K562 (cell line): ENCODE measurements around the gene CTNNA3. TPM values are rescaled to one million over a fixed set of nuclear protein-coding genes. Genes with fewer than 3 reads are reported as not detected.

Experiments used
- ATAC-seq: fragments of 200-7000 bp; cut with Tn5 transposase; 3 replicates; pipeline ENCODE4 v1.9.1; 2020; ENCODE audit warnings: moderate library complexity
- BruUV-seq: library from RNA; stranded (reverse); fragments of 400-500 nt; replicated peaks from 2 replicates; lab custom pipeline; 2021; lab: Mats Ljungman, UMichigan
- CTCF ChIA-PET: fragments of 300-600 bp; formaldehyde crosslinking; extraction: SDS; loops from one replicate; lab custom pipeline; 2021; ENCODE audit warnings: low intra/inter-chr PET ratio; lab: Yijun Ruan, JAX
- POLR2A ChIA-PET: fragments of 300-600, 350-650 bp; sonication (Branson Sonifier 250); formaldehyde crosslinking; extraction: SDS; loops from one replicate; lab custom pipeline; 2021; ENCODE audit warnings: antibody characterized with exemption, inconsistent platforms; lab: Yijun Ruan, JAX
- DNase-seq, 4 experiments: peaks; one replicate each; pipeline versions ENCODE4 v3.0.0 to v3.0.0-alpha.2; 2011 to 2018; ENCODE audit warnings: low spot score in 3 of 4, mixed read lengths in 3 of 4; ENCODE audit errors: extremely low read depth in 1 of 4
- FAIRE-seq: peaks from 2 replicates; lab custom pipeline; 2011; peaks lifted over from hg19 to GRCh38; lab: Jason Lieb, UNC
- H2AFZ ChIP-seq: 2 replicates; pipeline ENCODE4 v1.6.0; 2011; ENCODE audit warnings: low read depth, low read length, control low read depth, inconsistent platforms
- H3K27ac ChIP-seq: fragments of 200-600 bp; 3 replicates; pipeline ENCODE4 v1.8.0; 2011; ENCODE audit warnings: low read depth, mild to moderate bottlenecking, control low read depth, inconsistent platforms, low read length, moderate library complexity, mixed read lengths; ENCODE audit errors: extremely low read depth
- H3K27me3 ChIP-seq, 2 experiments: fragments of 300-600 bp in 1 of 2; 2 replicates in 1 of 2; 3 replicates in 1 of 2; pipeline versions ENCODE4 v1.6.0 to v1.8.0; 2011; ENCODE audit warnings: inconsistent platforms in 2 of 2, low read length in 2 of 2, mild to moderate bottlenecking in 1 of 2, mixed read lengths in 1 of 2, moderate library complexity in 1 of 2; ENCODE audit not compliant: control insufficient read depth in 2 of 2, insufficient read depth in 2 of 2
- H3K36me3 ChIP-seq: fragments of 300-600 bp; 3 replicates; pipeline ENCODE4 v1.8.0; 2011; ENCODE audit warnings: mild to moderate bottlenecking, low read length, inconsistent platforms; ENCODE audit not compliant: control insufficient read depth, insufficient read depth
- H3K4me1 ChIP-seq, 2 experiments: fragments of 200-600 bp in 1 of 2; replicated peaks in 1 of 2; 2 replicates in 1 of 2; 3 replicates in 1 of 2; pipeline versions ENCODE4 v1.5.1 to v1.8.0; 2011; ENCODE audit warnings: inconsistent platforms in 2 of 2, low read length in 2 of 2, mild to moderate bottlenecking in 1 of 2, mixed read lengths in 1 of 2, moderate library complexity in 1 of 2; ENCODE audit not compliant: control insufficient read depth in 2 of 2, insufficient read depth in 2 of 2
- H3K4me2 ChIP-seq: 2 replicates; pipeline ENCODE4 v1.6.1; 2011; ENCODE audit warnings: low read length, control low read depth, inconsistent platforms, mixed read lengths; ENCODE audit not compliant: insufficient read depth
- H3K4me3 ChIP-seq: fragments of 200-600 bp; sonication (generic), shearing (Covaris generic); 2 replicates; pipeline ENCODE4 v1.5.1; 2016; ENCODE audit warnings: control low read depth, inconsistent platforms
- H3K79me2 ChIP-seq: fragments of 200-600 bp; 3 replicates; pipeline ENCODE4 v1.8.0; 2011; ENCODE audit warnings: low read length, inconsistent platforms; ENCODE audit not compliant: control insufficient read depth, insufficient read depth
- H3K9ac ChIP-seq, 2 experiments: 2 replicates each; pipeline versions ENCODE4 v1.6.0 to v1.6.1; 2011; ENCODE audit warnings: low read depth in 2 of 2, low read length in 2 of 2, control low read depth in 1 of 2, inconsistent platforms in 1 of 2, mild to moderate bottlenecking in 1 of 2, mixed read lengths in 1 of 2; ENCODE audit not compliant: insufficient read depth in 1 of 2
- H3K9me1 ChIP-seq: one replicate; pipeline ENCODE4 v1.6.0; 2011; ENCODE audit warnings: inconsistent platforms, mild to moderate bottlenecking, low read length, moderate library complexity; ENCODE audit not compliant: control insufficient read depth, insufficient read depth
- H3K9me3 ChIP-seq: replicated peaks from 2 replicates; pipeline ENCODE4 v1.5.1; 2011; ENCODE audit warnings: low read depth, low read length, inconsistent platforms; ENCODE audit not compliant: control insufficient read depth, insufficient read depth
- H4K20me1 ChIP-seq: replicated peaks from 2 replicates; pipeline ENCODE4 v1.6.1; 2011; ENCODE audit warnings: low read length, inconsistent platforms, mixed read lengths; ENCODE audit not compliant: control insufficient read depth, insufficient read depth
- ELK3 ChIP-seq: fragments of 450-650 bp; formaldehyde crosslinking; IDR thresholded peaks from 2 replicates; pipeline ENCODE4 v1.4.0; 2020; ENCODE audit warnings: mild to moderate bottlenecking
- HDAC1 ChIP-seq, 2 experiments: fragments of 450-650 bp; IDR thresholded peaks; 2 replicates each; pipeline ENCODE4 v1.6.1; 2016 to 2017; ENCODE audit warnings: inconsistent platforms in 1 of 2, mild to moderate bottlenecking in 1 of 2, moderate library complexity in 1 of 2
- IFI16 ChIP-seq: fragments of 250-450 bp; sonication (Bioruptor Pico); IDR thresholded peaks from 2 replicates; pipeline ENCODE4 v2.1.2; 2022; ENCODE audit warnings: mild to moderate bottlenecking, inconsistent platforms
- ILK ChIP-seq: fragments of 450-650 bp; IDR thresholded peaks from 2 replicates; pipeline ENCODE4 v1.6.1; 2016; ENCODE audit warnings: missing genetic modification characterization, low read depth, mild to moderate bottlenecking, missing compliant biosample characterization, moderate library complexity, borderline replicate concordance
- IRF9 ChIP-seq: fragments of 450-650 bp; IDR thresholded peaks from 2 replicates; pipeline ENCODE4 v1.6.1; 2016; ENCODE audit warnings: missing biosample characterization, missing genetic modification characterization
- KLF1 ChIP-seq: fragments of 450-650 bp; IDR thresholded peaks from 2 replicates; pipeline ENCODE4 v1.6.1; 2016; ENCODE audit warnings: missing genetic modification characterization, missing compliant biosample characterization
- KLF6 ChIP-seq: fragments of 250-450 bp; sonication (Bioruptor Pico); IDR thresholded peaks from 2 replicates; pipeline ENCODE4 v1.4.0; 2020; ENCODE audit warnings: mild to moderate bottlenecking, moderate library complexity, borderline replicate concordance
- MAZ ChIP-seq, 2 experiments: fragments of 450-650 bp in 1 of 2; sonication (generic) in 1 of 2; formaldehyde crosslinking; IDR thresholded peaks in 1 of 2; conservative IDR thresholded peaks in 1 of 2; 2 replicates each; pipeline versions ENCODE4 v1.4.0 to v1.5.0; 2020; ENCODE audit warnings: mild to moderate bottlenecking in 1 of 2, missing genetic modification reagents in 1 of 2
- MYBL2 ChIP-seq, 2 experiments: fragments of 450-650 bp in 1 of 2; sonication (generic) in 1 of 2; formaldehyde crosslinking in 1 of 2; IDR thresholded peaks; 2 replicates each; pipeline versions ENCODE4 v1.6.1 to v1.8.1; 2017 to 2022; ENCODE audit warnings: borderline replicate concordance in 1 of 2, inconsistent platforms in 1 of 2, low read depth in 1 of 2, mild to moderate bottlenecking in 1 of 2, missing genetic modification reagents in 1 of 2, moderate library complexity in 1 of 2
- POLR3G ChIP-seq: IDR thresholded peaks from 2 replicates; pipeline ENCODE4 v1.6.1; 2011; ENCODE audit not compliant: insufficient read length, insufficient replicate concordance; ENCODE audit errors: extremely low read depth
- RHOXF2B ChIP-seq: fragments of 250-450 bp; sonication (Bioruptor Pico); conservative IDR thresholded peaks from 2 replicates; pipeline ENCODE4 v1.5.1; 2021
- TRIM24 ChIP-seq, 2 experiments: fragments of 450-650 bp; IDR thresholded peaks; 2 replicates each; pipeline ENCODE4 v1.6.1; 2016
- ZKSCAN1 ChIP-seq: fragments of 150-350 bp; IDR thresholded peaks from 2 replicates; pipeline ENCODE4 v1.6.1; 2016; ENCODE audit warnings: low read depth, low read length
- ZNF274 ChIP-seq: IDR thresholded peaks from 2 replicates; pipeline ENCODE4 v1.6.1; 2011; ENCODE audit warnings: low read depth, mild to moderate bottlenecking, low read length, moderate library complexity, borderline replicate concordance
- ZNF778 ChIP-seq: fragments of 450-650 bp; formaldehyde crosslinking; IDR thresholded peaks from 2 replicates; pipeline ENCODE4 v1.4.0; 2020; ENCODE audit warnings: mild to moderate bottlenecking, moderate library complexity
- WGBS: fragments of 100-300 bp; shearing (Covaris generic); methylation state at CpG from one replicate; pipeline ENCODE4 v1.1.6; 2016; ENCODE audit warnings: low coverage, mixed read lengths; ENCODE audit not compliant: insufficient coverage; ENCODE audit errors: missing lambda C conversion rate; 5-methylcytosine and 5-hydroxymethylcytosine counted together
- in situ Hi-C: fragments of 300-500 bp; cut with MboI; formaldehyde crosslinking; loops from 4 replicates; pipeline ENCODE4 v1.15.0; 2018; ENCODE audit warnings: inconsistent platforms, mixed read lengths
- intact Hi-C: fragments of 100-400 bp; cut with micrococcal nuclease; formaldehyde crosslinking; loops from 2 replicates; pipeline ENCODE4 v1.14.2; 2022
- polyA plus RNA-seq, 8 experiments: library from polyadenylated mRNA; depleted of rRNA in 4 of 8; stranded (reverse) in 5 of 8; unstranded in 3 of 8; fragments of >200 nt; fragmentation: Nextera tagmentation in 2 of 8; fragmentation: Illumina TruSeq in 1 of 8; extraction: Ambion mirVana in 2 of 8; extraction: Trizol in 1 of 8; gene quantifications; 2 replicates each; pipeline versions ENCODE4 v1.2.1 to v1.2.3, GENCODE V29; 2011 to 2014; ENCODE audit warnings: inconsistent platforms in 1 of 8, missing spikeins in 1 of 8
- total RNA-seq, 7 experiments: library from RNA; depleted of rRNA in 6 of 7; stranded (reverse); fragments of >200 nt in 6 of 7; fragmentation: Illumina TruSeq in 2 of 7; extraction: Trizol in 2 of 7; gene quantifications; 2 replicates each; pipeline versions ENCODE4 v1.2.1 to v1.2.3, GENCODE V29; 2011 to 2021; ENCODE audit warnings: low replicate concordance in 1 of 7
- TF ChIP-seq, protein P1 (sequence below): fragments of 450-650 bp; IDR thresholded peaks from 2 replicates; pipeline ENCODE4 v1.6.1; 2016

The CTNNA3 gene
- total and polyA plus RNA-seq, 9 of the 15 experiments (the other 6 are each of a cell fraction or from before 2014, with no cell fraction given), result 0.04 TPM; not detected in 8

DNA sequence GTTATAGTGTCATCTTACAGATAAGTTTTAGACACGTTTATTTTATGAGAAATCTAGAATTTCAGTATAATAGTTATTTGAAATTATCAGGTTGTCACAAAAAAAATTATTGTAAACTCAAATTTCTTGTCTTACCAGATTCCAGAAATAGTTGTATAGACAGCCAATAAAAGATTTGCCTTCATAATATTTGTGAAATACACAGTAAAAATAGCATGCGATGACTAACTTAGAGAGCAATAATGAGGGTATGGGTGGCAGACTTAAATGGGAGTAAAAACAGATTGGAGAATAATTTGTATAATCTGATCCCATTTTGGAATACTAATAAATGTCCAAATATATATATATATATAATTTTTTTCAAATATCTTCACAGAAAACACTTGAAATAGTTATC lies 1457.7 kb downstream of the CTNNA3 start:
- Histone ChIP-seq H3K36me3 (no peaks in the 10 kb centered on the region), H4K20me1 (no peaks in the 10 kb centered on the region), H3K27me3 (no peaks in the 10 kb centered on the region), H3K4me2 (no peak overlapping the region), H3K27ac (no peak overlapping the region), H3K4me3 (no peak overlapping the region), H3K9me1 (no peaks in the 10 kb centered on the region), H3K79me2 (no peaks in the 10 kb centered on the region), H3K9ac (no peak overlapping the region), H3K4me1 (no peaks in the 10 kb centered on the region), H2AFZ (no peak overlapping the region), H3K9me3 (peaks cover 2% of the 10 kb centered on the region)
- TF ChIP-seq RHOXF2B (CRISPR knock-in tag) (no peak), ZNF778 (CRISPR knock-in tag) (no peak), KLF6 (no peak), MAZ (CRISPR knock-in tag; conservative IDR thresholded peaks at IDR 0.05 in 1 of 2, IDR thresholded peaks at IDR 0.05 in 1 of 2) (no peak), TRIM24 (IDR thresholded peaks at IDR 0.05) (no peak), ILK (tag) (no peak), KLF1 (no peak), IFI16 (CRISPR knock-in tag) (no peak), ZKSCAN1 (no peak), HDAC1 (IDR thresholded peaks at IDR 0.05) (no peak), MYBL2 (IDR thresholded peaks at IDR 0.05; ENCODE audit: low read depth) (no peak), MYBL2 (CRISPR knock-in tag; IDR thresholded peaks at IDR 0.05; ENCODE audit: borderline replicate concordance) (no peak), POLR3G (no peak), ZNF274 (no peak), ELK3 (CRISPR knock-in tag) (no peak), IRF9 (tag) (no peak)
- TF ChIP-seq, protein P1, sequence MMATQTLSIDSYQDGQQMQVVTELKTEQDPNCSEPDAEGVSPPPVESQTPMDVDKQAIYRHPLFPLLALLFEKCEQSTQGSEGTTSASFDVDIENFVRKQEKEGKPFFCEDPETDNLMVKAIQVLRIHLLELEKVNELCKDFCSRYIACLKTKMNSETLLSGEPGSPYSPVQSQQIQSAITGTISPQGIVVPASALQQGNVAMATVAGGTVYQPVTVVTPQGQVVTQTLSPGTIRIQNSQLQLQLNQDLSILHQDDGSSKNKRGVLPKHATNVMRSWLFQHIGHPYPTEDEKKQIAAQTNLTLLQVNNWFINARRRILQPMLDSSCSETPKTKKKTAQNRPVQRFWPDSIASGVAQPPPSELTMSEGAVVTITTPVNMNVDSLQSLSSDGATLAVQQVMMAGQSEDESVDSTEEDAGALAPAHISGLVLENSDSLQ, result no peak
- WGBS, result 0% methylated on average over 2 of the region's 2 CpGs
- CTCF ChIA-PET, result no interaction called here
- intact Hi-C loops, result no loop called here
- no TSS peak for BruUV-seq
- ATAC-seq, result no peak
- no peak for FAIRE-seq
- POLR2A ChIA-PET, result no interaction called here
- in situ Hi-C loops, result no loop called here
- DNase-seq, result no peak
